ENCODE results near the gene COL20A1.

COL20A1 gene

DNA sequence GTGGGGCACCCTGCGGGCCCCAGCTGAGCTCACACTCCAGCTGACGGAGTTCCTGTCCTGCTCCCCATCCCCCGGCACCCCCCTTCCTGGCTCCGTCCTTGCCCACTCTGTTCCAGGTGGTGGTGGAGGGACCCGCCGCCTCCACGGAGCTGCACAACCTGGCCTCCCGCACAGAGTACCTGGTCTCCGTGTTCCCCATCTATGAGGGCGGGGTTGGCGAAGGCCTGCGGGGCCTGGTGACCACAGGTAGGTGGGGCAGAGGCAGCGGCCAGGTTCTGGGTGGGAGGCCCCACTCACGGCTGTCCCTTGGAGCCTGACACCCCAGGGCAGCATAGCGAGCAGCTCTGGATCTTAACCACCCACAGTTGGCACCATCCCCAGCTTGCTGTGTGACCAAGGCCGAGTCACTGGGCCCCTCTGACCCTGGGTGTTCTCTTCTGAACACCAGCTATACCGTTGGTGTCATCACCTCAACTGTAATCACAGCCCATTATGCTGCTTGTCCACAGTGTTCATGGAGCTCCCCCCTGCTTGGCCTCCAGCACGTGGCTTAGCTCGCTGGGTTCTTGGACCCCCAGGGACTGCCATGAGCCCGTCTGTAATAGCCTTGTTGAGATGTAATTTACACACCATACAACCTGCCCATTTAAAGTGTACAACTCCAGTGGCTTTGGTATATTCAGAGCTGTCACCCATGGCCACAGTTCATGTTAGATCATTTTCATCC is 17.4 kb downstream of the COL20A1 start:
- Mint-ChIP-seq H3K4me1 (ENCODE audit: low read depth) (no peaks in the 10 kb centered on the region), H3K9me3 (no peaks in the 10 kb centered on the region), H3K4me3 (no peak overlapping the region), H3K27me3 (peaks cover 4% of the 10 kb centered on the region), H3K36me3 (ENCODE audit: low read depth) (no peaks in the 10 kb centered on the region), H3K27ac (no peak overlapping the region)
- intact Hi-C loops (cut with micrococcal nuclease) = no loop called here

DNA sequence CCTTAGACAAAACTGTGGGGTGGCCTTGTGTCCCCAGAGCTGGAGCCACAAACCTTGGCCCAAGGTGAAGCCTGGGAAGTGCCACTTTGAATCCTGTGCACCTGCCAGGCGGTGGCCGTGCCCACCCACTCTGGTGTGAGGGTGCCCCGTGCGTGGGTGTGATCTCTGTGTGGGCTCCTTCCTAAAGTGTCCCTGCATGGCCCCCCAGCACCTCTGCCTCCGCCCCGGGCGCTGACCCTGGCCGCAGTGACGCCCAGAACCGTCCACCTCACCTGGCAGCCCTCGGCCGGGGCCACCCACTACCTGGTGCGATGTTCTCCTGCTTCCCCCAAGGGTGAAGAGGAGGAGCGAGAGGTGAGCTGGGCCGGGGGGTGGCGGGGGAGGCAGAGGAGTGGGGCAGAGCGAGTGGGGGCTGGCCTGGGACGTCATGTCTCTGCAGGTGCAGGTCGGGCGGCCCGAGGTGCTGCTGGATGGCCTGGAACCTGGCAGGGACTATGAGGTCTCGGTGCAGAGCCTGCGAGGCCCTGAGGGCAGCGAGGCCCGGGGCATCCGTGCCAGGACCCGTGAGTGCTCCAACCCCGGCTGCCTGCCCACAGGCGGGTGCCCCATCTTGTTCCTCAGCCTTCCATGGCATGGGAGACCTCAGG is 18.3 kb downstream of the COL20A1 start:
- H3K9me3 Mint-ChIP-seq = no peaks in the 10 kb centered on the region
- no peaks in the 10 kb centered on the region for H3K4me1 Mint-ChIP-seq (ENCODE audit: low read depth)
- peaks cover 4% of the 10 kb centered on the region for H3K27me3 Mint-ChIP-seq
- H3K4me3 Mint-ChIP-seq = no peak overlapping the region
- intact Hi-C loops (cut with micrococcal nuclease) = no loop called here
- no peak overlapping the region for H3K27ac Mint-ChIP-seq
- no peaks in the 10 kb centered on the region for H3K36me3 Mint-ChIP-seq (ENCODE audit: low read depth)

DNA sequence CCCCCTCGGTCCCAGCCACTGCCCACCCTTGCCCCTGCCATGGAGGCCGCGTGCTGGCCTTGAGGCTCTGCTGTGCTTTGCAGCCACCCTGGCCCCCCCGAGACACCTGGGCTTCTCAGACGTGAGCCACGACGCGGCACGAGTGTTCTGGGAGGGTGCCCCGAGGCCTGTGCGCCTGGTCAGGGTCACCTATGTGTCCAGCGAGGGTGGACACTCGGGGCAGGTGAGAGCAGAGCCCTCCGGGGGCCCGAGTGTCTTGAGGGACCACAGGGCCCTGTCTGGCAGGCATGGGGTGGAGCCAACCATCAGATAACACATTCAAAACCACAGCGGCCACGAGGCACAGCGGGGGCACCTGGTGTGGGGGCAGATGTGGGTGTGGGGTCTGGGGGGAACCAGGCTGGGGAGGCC is 18.9 kb downstream of the COL20A1 start:
- intact Hi-C loops (cut with micrococcal nuclease) = no loop called here
- H3K27ac Mint-ChIP-seq = no peak overlapping the region
- H3K4me1 Mint-ChIP-seq (ENCODE audit: low read depth) = no peaks in the 10 kb centered on the region
- peaks cover 4% of the 10 kb centered on the region for H3K27me3 Mint-ChIP-seq
- H3K36me3 Mint-ChIP-seq (ENCODE audit: low read depth) = no peaks in the 10 kb centered on the region
- H3K4me3 Mint-ChIP-seq = no peak overlapping the region
- H3K9me3 Mint-ChIP-seq = no peaks in the 10 kb centered on the region

DNA sequence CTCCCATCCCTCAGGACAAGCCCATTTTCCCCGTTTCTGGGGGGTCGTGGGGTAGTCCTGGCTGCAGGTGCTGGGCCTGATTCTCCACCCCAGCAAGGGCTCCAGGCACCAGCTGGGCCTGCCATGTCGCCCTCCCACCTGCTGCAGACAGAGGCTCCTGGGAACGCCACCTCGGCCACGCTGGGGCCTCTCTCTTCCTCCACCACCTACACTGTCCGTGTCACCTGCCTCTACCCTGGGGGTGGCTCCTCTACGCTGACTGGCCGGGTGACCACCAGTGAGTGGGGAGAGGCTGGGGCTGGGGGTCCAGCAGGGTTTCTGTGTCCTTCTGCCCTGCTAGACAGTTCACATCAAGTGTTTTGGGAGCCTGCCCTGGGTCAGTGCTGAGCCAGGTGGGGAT is 19.3 kb downstream of the COL20A1 start:
- Mint-ChIP-seq H3K36me3 (ENCODE audit: low read depth) (no peaks in the 10 kb centered on the region), H3K4me1 (ENCODE audit: low read depth) (no peaks in the 10 kb centered on the region), H3K27me3 (peaks cover 4% of the 10 kb centered on the region), H3K27ac (no peak overlapping the region), H3K4me3 (no peak overlapping the region), H3K9me3 (no peaks in the 10 kb centered on the region)
- intact Hi-C loops (cut with micrococcal nuclease) = no loop called here

DNA sequence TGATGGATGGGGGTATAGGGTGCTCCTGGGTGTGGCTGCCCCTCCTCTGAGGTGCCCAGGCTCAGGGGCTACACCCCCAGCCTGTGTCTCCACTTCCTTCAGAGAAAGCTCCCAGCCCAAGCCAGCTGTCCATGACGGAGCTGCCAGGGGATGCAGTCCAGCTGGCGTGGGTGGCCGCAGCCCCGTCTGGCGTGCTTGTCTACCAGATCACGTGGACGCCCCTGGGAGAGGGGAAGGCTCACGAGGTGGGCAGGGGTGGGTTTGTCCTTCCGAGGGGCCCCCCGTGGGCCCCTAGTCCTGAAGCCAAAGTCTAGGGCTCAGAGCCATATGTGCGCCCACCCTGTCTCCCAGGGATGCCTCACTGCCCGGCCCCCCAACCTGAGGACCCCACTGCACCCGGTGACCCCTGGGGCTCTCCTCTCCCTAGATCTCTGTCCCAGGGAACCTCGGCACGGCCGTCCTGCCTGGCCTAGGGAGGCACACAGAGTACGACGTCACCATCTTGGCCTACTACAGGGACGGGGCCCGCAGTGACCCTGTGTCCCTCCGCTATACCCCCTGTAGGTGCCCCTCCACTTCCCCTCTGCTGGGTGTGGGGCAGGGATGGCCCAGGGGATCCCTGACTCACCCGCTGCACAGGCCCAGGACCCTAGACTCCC is 19.8 kb downstream of the COL20A1 start:
- H3K4me3 Mint-ChIP-seq = no peak overlapping the region
- H3K36me3 Mint-ChIP-seq (ENCODE audit: low read depth) = no peaks in the 10 kb centered on the region
- H3K27ac Mint-ChIP-seq = no peak overlapping the region
- peaks cover 4% of the 10 kb centered on the region for H3K27me3 Mint-ChIP-seq
- H3K9me3 Mint-ChIP-seq = no peaks in the 10 kb centered on the region
- intact Hi-C loops (cut with micrococcal nuclease) = no loop called here
- H3K4me1 Mint-ChIP-seq (ENCODE audit: low read depth) = no peaks in the 10 kb centered on the region

DNA sequence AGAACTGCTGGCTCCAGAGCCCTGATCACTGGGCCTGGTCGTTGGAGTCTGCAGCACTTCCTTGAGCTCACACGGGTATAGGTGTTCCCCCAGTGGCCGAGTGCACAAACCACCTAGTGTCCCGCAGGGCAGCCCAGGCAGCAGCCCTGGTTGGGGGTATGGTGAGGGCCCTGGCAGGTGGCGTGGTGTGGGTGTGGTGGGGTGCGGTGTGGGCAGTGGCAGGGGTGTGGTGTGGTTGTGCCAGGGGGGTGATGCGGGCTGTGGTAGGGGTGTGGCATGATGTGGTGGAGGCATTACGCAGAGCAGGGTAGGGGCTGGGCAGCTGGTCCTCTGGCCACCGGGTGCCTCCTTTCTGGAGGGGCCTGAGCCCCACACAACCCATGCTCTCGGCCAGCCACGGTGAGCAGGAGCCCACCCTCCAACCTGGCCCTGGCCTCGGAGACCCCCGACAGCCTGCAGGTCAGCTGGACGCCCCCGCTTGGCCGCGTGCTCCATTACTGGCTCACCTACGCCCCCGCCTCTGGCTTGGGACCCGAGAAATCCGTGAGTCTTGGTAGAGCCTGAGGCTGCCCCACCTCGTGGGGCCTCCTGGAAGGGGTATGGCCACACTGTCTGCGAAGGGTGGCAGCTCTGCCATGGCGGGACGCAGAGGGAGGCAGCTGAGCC is 20.5 kb downstream of the COL20A1 start:
- no peaks in the 10 kb centered on the region for H3K36me3 Mint-ChIP-seq (ENCODE audit: low read depth)
- no peak overlapping the region for H3K27ac Mint-ChIP-seq
- intact Hi-C loops (cut with micrococcal nuclease) = no loop called here
- H3K9me3 Mint-ChIP-seq = no peaks in the 10 kb centered on the region
- peaks cover 4% of the 10 kb centered on the region for H3K27me3 Mint-ChIP-seq
- no peaks in the 10 kb centered on the region for H3K4me1 Mint-ChIP-seq (ENCODE audit: low read depth)
- no peak overlapping the region for H3K4me3 Mint-ChIP-seq

DNA sequence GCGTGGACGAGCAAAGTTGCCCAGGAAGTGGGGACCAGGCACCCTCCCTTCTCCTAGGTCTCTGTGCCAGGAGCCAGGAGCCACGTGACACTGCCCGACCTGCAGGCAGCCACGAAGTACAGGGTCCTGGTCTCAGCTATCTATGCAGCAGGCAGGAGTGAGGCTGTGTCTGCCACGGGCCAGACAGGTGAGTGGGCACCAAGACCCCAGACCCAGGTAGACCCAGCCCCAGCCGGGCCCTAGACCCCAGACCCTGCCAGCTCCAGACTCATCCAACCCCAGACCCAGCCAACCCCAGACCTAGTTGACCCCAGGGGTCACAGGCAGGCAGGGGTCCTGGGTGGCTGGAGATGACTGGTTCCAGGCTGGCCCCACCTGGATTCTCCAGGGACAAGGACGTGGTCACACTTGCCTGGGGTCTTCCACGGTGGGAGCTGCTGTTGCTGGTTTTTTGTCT is 21.1 kb downstream of the COL20A1 start:
- no peak overlapping the region for H3K4me3 Mint-ChIP-seq
- H3K36me3 Mint-ChIP-seq (ENCODE audit: low read depth) = no peaks in the 10 kb centered on the region
- no peak overlapping the region for H3K27ac Mint-ChIP-seq
- peaks cover 4% of the 10 kb centered on the region for H3K27me3 Mint-ChIP-seq
- H3K9me3 Mint-ChIP-seq = no peaks in the 10 kb centered on the region
- no peaks in the 10 kb centered on the region for H3K4me1 Mint-ChIP-seq (ENCODE audit: low read depth)
- intact Hi-C loops (cut with micrococcal nuclease) = no loop called here

DNA sequence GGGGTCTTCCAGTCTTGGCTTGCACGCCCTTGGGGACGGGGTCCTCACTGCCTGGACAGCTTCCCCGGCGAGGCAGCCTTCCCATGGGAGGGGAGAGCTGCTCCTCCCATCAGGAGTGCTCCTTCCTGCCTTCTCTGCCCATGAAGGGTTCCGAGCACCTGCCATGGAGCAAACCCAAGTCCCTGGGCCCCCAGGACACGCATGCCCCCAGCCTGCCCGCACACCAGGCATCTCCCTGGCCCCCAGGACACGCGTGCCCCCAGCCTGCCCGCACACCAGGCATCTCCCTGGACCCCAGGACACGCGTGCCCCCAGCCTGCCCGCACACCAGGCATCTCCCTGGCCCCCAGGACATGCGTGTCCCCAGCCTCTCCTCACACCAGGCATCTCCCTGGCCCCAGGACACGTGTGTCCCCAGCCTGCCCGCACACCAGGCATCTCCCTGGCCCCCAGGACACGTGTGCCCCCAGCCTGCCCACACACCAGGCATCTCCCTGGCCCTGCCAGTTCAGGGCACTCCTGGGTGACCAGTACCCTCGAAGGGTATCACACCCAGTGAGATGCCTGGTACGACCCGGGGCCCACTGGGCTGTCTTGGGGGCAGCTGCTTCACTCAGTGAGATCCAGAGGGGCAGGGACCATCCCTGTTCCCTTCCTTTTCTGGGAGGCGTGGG is 21.7 kb downstream of the COL20A1 start:
- H3K9me3 Mint-ChIP-seq = no peaks in the 10 kb centered on the region
- no peak overlapping the region for H3K4me3 Mint-ChIP-seq
- H3K27ac Mint-ChIP-seq = no peak overlapping the region
- H3K4me1 Mint-ChIP-seq (ENCODE audit: low read depth) = no peaks in the 10 kb centered on the region
- H3K27me3 Mint-ChIP-seq = peaks cover 2% of the 10 kb centered on the region
- intact Hi-C loops (cut with micrococcal nuclease) = no loop called here
- no peaks in the 10 kb centered on the region for H3K36me3 Mint-ChIP-seq (ENCODE audit: low read depth)

DNA sequence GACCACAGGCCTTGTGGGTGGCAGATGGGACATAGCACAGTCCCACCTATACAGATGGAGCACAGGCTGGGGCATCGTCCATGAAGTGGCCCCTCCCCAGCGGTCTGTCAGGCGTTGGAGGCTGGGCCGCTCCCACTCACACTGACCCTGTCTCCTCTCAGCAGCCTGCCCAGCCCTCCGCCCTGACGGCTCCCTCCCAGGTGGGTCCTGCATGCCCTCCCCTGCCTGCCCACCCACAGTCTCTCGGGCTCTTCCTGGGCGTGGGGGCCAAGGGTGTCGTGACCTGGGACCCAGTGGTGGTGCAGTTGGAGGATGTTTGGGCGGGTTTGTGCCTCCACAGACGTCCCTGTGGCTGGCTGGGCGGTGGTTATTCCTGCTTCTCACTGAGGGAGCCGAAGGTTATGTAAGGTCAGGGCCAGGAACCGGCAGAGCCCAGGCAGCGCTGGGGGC is 22.3 kb downstream of the COL20A1 start:
- Mint-ChIP-seq H3K4me3 (no peak overlapping the region), H3K27ac (no peak overlapping the region), H3K36me3 (ENCODE audit: low read depth) (no peaks in the 10 kb centered on the region), H3K27me3 (no peaks in the 10 kb centered on the region), H3K9me3 (no peaks in the 10 kb centered on the region), H3K4me1 (ENCODE audit: low read depth) (no peaks in the 10 kb centered on the region)
- intact Hi-C loops (cut with micrococcal nuclease) = no loop called here

DNA sequence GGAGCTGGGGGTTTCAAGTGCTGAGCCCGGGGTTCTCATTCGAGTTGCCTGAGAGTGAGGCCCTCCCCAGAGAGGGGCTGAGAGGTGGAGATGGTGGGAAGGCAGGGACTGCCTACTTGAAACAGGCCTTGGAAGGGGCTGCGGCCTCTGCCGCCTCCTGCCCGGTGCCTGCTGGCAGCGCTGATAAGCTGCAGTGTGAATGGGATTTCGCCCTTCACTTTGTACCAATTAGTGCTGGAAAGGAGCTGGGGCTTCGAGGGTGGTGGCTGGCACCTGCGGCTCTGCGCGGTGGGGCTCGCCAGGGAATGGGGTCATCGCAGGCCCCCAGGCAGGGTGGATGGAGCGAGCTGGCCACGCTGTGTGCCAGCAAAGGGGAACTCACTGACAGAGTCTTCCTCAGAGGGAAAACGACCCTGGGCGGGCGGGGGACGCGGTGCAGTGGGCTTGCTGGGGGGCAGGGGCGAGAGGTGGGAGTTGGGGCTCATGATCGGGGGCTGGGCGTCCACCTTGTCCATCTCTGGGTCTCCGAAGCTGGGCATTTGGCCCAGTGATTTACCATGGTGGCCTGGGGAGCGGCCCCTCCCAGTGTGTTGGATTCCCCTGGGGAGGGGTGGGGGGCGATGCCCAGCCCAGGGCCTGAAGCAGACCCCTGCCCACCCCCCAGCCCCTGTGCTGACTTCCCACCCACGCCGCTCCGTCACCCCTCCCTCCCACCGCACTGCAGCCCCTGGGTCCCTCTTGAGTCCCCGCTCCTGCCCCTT is 22.9 kb downstream of the COL20A1 start:
- intact Hi-C loops (cut with micrococcal nuclease) = no loop called here
- Mint-ChIP-seq H3K27ac (no peak overlapping the region), H3K4me3 (no peak overlapping the region), H3K9me3 (no peaks in the 10 kb centered on the region), H3K27me3 (no peaks in the 10 kb centered on the region), H3K4me1 (ENCODE audit: low read depth) (no peaks in the 10 kb centered on the region), H3K36me3 (ENCODE audit: low read depth) (no peaks in the 10 kb centered on the region)

DNA sequence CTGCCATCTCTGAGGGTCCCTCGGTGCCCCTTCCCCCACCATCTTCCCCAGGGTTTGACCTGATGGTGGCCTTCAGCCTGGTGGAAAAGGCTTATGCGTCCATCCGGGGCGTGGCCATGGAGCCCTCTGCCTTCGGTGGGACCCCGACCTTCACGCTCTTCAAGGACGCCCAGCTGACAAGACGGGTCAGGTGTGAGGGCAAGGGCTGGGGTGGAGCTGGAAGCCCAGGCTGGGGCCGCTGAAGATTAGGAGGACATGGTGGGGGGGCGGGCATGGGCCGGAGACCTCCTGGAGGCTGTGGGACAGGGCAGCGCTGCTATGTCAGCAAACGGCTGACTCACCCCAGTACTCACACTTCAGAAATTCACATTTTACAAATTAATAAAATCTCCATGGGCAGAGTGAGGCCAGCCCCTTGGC is 23.5 kb downstream of the COL20A1 start:
- Mint-ChIP-seq H3K27ac (no peak overlapping the region), H3K36me3 (ENCODE audit: low read depth) (no peaks in the 10 kb centered on the region), H3K4me1 (ENCODE audit: low read depth) (no peaks in the 10 kb centered on the region), H3K4me3 (no peak overlapping the region), H3K27me3 (no peaks in the 10 kb centered on the region), H3K9me3 (no peaks in the 10 kb centered on the region)
- intact Hi-C loops (cut with micrococcal nuclease) = no loop called here

DNA sequence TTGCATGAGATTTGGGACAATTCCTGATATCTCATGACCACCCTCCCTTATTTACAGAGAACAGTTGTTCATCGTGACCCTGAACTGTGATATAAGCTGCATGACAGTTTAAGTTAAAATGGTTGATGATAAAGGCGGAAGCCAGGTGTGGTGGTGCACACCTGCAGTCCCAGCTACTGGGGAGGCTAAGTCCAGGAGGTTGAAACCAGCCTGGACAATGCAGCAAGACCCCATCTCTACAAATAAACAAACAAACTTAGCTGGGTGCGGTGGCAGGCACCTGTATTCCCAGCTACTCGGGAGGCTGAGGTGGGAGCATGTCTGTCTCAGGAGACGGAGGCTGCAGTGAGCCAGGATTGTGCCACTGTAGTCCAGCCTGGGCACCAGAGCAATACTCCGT is 24.1 kb downstream of the COL20A1 start:
- H3K4me1 Mint-ChIP-seq (ENCODE audit: low read depth) = no peaks in the 10 kb centered on the region
- no peaks in the 10 kb centered on the region for H3K36me3 Mint-ChIP-seq (ENCODE audit: low read depth)
- intact Hi-C loops (cut with micrococcal nuclease) = no loop called here
- no peak overlapping the region for H3K27ac Mint-ChIP-seq
- H3K9me3 Mint-ChIP-seq = no peaks in the 10 kb centered on the region
- no peak overlapping the region for H3K4me3 Mint-ChIP-seq
- no peaks in the 10 kb centered on the region for H3K27me3 Mint-ChIP-seq

DNA sequence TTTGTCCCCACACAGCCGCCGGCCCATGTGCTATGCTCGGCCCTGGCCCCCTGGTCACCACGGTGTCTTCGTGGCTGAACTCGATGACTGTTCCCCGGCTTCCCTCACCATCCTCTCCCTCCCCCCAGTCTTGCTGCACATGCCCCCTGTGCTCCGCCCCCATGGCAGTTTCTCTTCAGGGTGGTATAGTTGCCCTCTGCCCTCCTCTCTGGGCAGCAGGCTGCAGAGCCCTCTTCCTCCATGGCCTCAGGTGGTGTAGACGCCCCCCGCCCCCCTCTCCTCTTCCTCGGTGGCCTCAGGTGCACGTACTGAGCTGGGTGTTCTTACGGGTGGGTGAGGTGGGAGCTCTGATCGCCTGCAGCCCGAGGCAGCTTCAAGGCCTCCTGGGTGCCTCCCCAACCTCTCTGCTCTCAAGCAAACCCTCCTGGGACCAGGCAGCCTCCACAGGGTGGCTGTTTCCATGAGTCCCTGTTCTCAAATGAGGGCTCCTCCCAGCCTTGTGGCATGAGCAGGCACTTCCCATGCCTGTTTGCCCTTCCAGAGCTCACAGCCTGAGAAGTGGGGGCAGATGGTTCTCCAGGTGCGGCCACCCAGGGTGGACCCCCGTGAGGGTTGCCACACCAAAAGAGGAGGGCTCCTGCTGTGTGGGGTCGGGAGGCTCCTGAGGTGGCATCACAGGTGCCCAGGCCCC is 24.8 kb downstream of the COL20A1 start:
- H3K9me3 Mint-ChIP-seq = no peaks in the 10 kb centered on the region

More for the DNA sequence above, 24.8 kb downstream of the COL20A1 start:
- H3K36me3 Mint-ChIP-seq (ENCODE audit: low read depth) = no peaks in the 10 kb centered on the region
- H3K27me3 Mint-ChIP-seq = peaks cover 4% of the 10 kb centered on the region
- no peak overlapping the region for H3K4me3 Mint-ChIP-seq
- intact Hi-C loops (cut with micrococcal nuclease) = no loop called here
- no peaks in the 10 kb centered on the region for H3K4me1 Mint-ChIP-seq (ENCODE audit: low read depth)
- H3K27ac Mint-ChIP-seq = no peak overlapping the region
